ENCODE data around the gene CFTR. TPM values are rescaled to one million over a fixed set of nuclear protein-coding genes. Genes with fewer than 3 reads are reported as not detected.

The CFTR gene
- total and polyA plus RNA-seq, 9 of the 15 experiments (the other 6 are each of a cell fraction or from before 2014, with no cell fraction given), result 0.20 TPM; not detected in 8

GRCh38 chr7:117698018-117698417 lies 218.2 kb downstream of the CFTR start:
- H3K9me3 ChIP-seq (replicated peaks; ENCODE audit: control insufficient read depth, insufficient read depth, low read depth, low read length), result no peaks in the 10 kb centered on the region
- H3K4me3 ChIP-seq, result no peak overlapping the region
- no peaks in the 10 kb centered on the region for H3K79me2 ChIP-seq (ENCODE audit: control insufficient read depth, insufficient read depth, low read length)
- H2AFZ ChIP-seq (ENCODE audit: low read depth, low read length), result no peak overlapping the region
- H3K27me3 ChIP-seq (ENCODE audit: control insufficient read depth in 2 of 2, insufficient read depth in 2 of 2, low read length in 2 of 2), result no peaks in the 10 kb centered on the region
- H3K27ac ChIP-seq (ENCODE audit: extremely low read depth, low read depth, low read length), result no peak overlapping the region
- no peak for ATAC-seq
- ChIA-PET CTCF (ENCODE audit: low intra/inter-chr PET ratio) (no interaction called here), POLR2A (no interaction called here)
- intact Hi-C loops (cut with micrococcal nuclease) (no loop called here), in situ Hi-C loops (cut with MboI) (no loop called here)
- no peaks in the 10 kb centered on the region for H3K36me3 ChIP-seq (ENCODE audit: control insufficient read depth, insufficient read depth, low read length)
- DNase-seq (ENCODE audit: extremely low read depth in 1 of 4, low spot score in 3 of 4), result no peak
- no peak for FAIRE-seq
- 2% methylated on average over 2 of the region's 2 CpGs for WGBS (ENCODE audit: insufficient coverage, low coverage, missing lambda C conversion rate)
- no peaks in the 10 kb centered on the region for H3K9me1 ChIP-seq (ENCODE audit: control insufficient read depth, insufficient read depth, low read length)
- TF ChIP-seq STAG1 (CRISPR knock-in tag; IDR thresholded peaks at IDR 0.05; ENCODE audit: borderline replicate concordance), result no peak
- TF ChIP-seq ZNF140 (CRISPR knock-in tag; IDR thresholded peaks at IDR 0.05), result no peak
- TF ChIP-seq BHLHE40 (IDR thresholded peaks at IDR 0.05; ENCODE audit: low read length), result no peak
- TF ChIP-seq ZNF318 (IDR thresholded peaks at IDR 0.05; ENCODE audit: borderline replicate concordance in 1 of 2, low read depth in 1 of 2), result no peak
- no peak for TF ChIP-seq EP400 (IDR thresholded peaks at IDR 0.05)
- TF ChIP-seq MTA2 (IDR thresholded peaks at IDR 0.05; ENCODE audit: low read depth), result no peak
- TF ChIP-seq MNT (conservative IDR thresholded peaks at IDR 0.05), result no peak
- TF ChIP-seq CHD4 (IDR thresholded peaks at IDR 0.05; ENCODE audit: insufficient read depth, insufficient replicate concordance, low read depth, low read length, poor library complexity, severe bottlenecking), result no peak
- TF ChIP-seq PATZ1 (CRISPR knock-in tag; IDR thresholded peaks at IDR 0.05; ENCODE audit: borderline replicate concordance), result no peak
- H4K20me1 ChIP-seq (replicated peaks; ENCODE audit: control insufficient read depth, insufficient read depth, low read length), result no peaks in the 10 kb centered on the region
- no peak overlapping the region for H3K9ac ChIP-seq (ENCODE audit: insufficient read depth in 1 of 2, low read depth in 2 of 2, low read length in 2 of 2)
- H3K4me1 ChIP-seq (replicated peaks in 1 of 2; ENCODE audit: control insufficient read depth in 2 of 2, insufficient read depth in 2 of 2, low read length in 2 of 2), result no peaks in the 10 kb centered on the region
- BruUV-seq (replicated peaks), result no TSS peak
- no peak overlapping the region for H3K4me2 ChIP-seq (ENCODE audit: insufficient read depth, low read length)
